IMR-90 (cell line): ENCODE measurements around the gene MIER2. TPM values are rescaled to one million over a fixed set of nuclear protein-coding genes. Genes with fewer than 3 reads are reported as not detected.

Experiments used
- ATAC-seq: fragments of 200-7000 bp; cut with Tn5 transposase; 2 replicates; pipeline ENCODE4 v1.9.1; 2020; ENCODE audit warnings: low read depth, mild to moderate bottlenecking, moderate library complexity
- BruUV-seq: library from RNA; stranded (reverse); fragments of 400-500 nt; replicated peaks from 2 replicates; lab custom pipeline; 2021; lab: Mats Ljungman, UMichigan
- CTCF ChIA-PET: fragments of 300-600 bp; formaldehyde crosslinking; extraction: SDS; loops from one replicate; lab custom pipeline; 2021; ENCODE audit warnings: antibody characterized with exemption; lab: Yijun Ruan, JAX
- POLR2A ChIA-PET: fragments of 300-600 bp; sonication (Branson Sonifier 250); formaldehyde crosslinking; loops from one replicate; lab custom pipeline; 2022; ENCODE audit warnings: antibody characterized with exemption; ENCODE audit not compliant: unreplicated experiment; lab: Charles Lee
- DNase-seq: peaks from one replicate; pipeline ENCODE4 v3.0.0; 2013
- H2AFZ ChIP-seq: replicated peaks from 2 replicates; pipeline ENCODE3; 2013; ENCODE audit warnings: low read length, mild to moderate bottlenecking; ENCODE audit not compliant: poor library complexity
- H2AK5ac ChIP-seq: 2 replicates; pipeline ENCODE4 v1.6.1; 2013; ENCODE audit warnings: low read depth, low read length, inconsistent platforms
- H2AK9ac ChIP-seq: replicated peaks from 2 replicates; pipeline ENCODE3; 2013; ENCODE audit warnings: mild to moderate bottlenecking, low read depth, low read length, moderate library complexity; ENCODE audit not compliant: poor library complexity
- H2BK120ac ChIP-seq: 2 replicates; pipeline ENCODE4 v1.6.1; 2013; ENCODE audit warnings: low read depth, low read length, inconsistent platforms
- H2BK15ac ChIP-seq: 3 replicates; pipeline ENCODE4 v1.6.1; 2013; ENCODE audit warnings: low read depth, low read length, inconsistent platforms
- H2BK20ac ChIP-seq: 2 replicates; pipeline ENCODE4 v1.6.1; 2013; ENCODE audit warnings: low read depth, mild to moderate bottlenecking, inconsistent platforms, low read length, moderate library complexity
- H2BK5ac ChIP-seq: 2 replicates; pipeline ENCODE4 v1.6.1; 2013; ENCODE audit warnings: mild to moderate bottlenecking, low read depth, low read length, inconsistent platforms; ENCODE audit not compliant: poor library complexity, severe bottlenecking
- H3K14ac ChIP-seq: replicated peaks from 2 replicates; pipeline ENCODE4 v1.6.1; 2013; ENCODE audit warnings: low read depth, low read length, inconsistent platforms
- H3K18ac ChIP-seq: 2 replicates; pipeline ENCODE4 v1.6.1; 2013; ENCODE audit warnings: low read depth, low read length, control low read depth
- H3K23ac ChIP-seq: 2 replicates; pipeline ENCODE4 v1.6.1; 2013; ENCODE audit warnings: low read depth, low read length, inconsistent platforms
- H3K27ac ChIP-seq: 2 replicates; pipeline ENCODE4 v1.5.1; 2013; ENCODE audit warnings: mild to moderate bottlenecking, control low read depth, low read length; ENCODE audit not compliant: insufficient read depth
- H3K27me3 ChIP-seq: 2 replicates; pipeline ENCODE4 v1.6.1; 2013; ENCODE audit warnings: low read length; ENCODE audit not compliant: control insufficient read depth, insufficient read depth
- H3K36me3 ChIP-seq: 2 replicates; pipeline ENCODE4 v1.6.1; 2013; ENCODE audit warnings: low read length, mixed read lengths; ENCODE audit not compliant: control insufficient read depth, insufficient read depth
- H3K4ac ChIP-seq: 2 replicates; pipeline ENCODE4 v1.6.1; 2013; ENCODE audit warnings: low read depth, low read length, inconsistent platforms
- H3K4me1 ChIP-seq: 2 replicates; pipeline ENCODE4 v1.6.1; 2013; ENCODE audit warnings: low read length, mixed read lengths; ENCODE audit not compliant: control insufficient read depth, insufficient read depth
- H3K4me2 ChIP-seq: 2 replicates; pipeline ENCODE4 v1.6.1; 2013; ENCODE audit warnings: low read depth, mild to moderate bottlenecking, control low read depth, low read length, moderate library complexity
- H3K4me3 ChIP-seq: 2 replicates; pipeline ENCODE4 v1.5.1; 2013; ENCODE audit warnings: low read depth, mild to moderate bottlenecking, control low read depth, low read length, moderate library complexity; ENCODE audit not compliant: insufficient read depth
- H3K56ac ChIP-seq: 2 replicates; pipeline ENCODE4 v1.6.1; 2013; ENCODE audit warnings: low read length, inconsistent platforms; ENCODE audit not compliant: insufficient read depth; ENCODE audit errors: extremely low read depth
- H3K79me1 ChIP-seq, 2 experiments: 2 replicates each; pipeline ENCODE4 v1.6.1; 2013; ENCODE audit warnings: low read length in 2 of 2, inconsistent platforms in 1 of 2, low read depth in 1 of 2
- H3K9ac ChIP-seq: 2 replicates; pipeline ENCODE4 v1.6.1; 2013; ENCODE audit warnings: low read depth, low read length, control low read depth
- H3K9me1 ChIP-seq: 2 replicates; pipeline ENCODE4 v1.6.1; 2013; ENCODE audit warnings: low read length, inconsistent platforms; ENCODE audit not compliant: insufficient read depth
- H3K9me3 ChIP-seq: 2 replicates; pipeline ENCODE4 v1.6.1; 2013; ENCODE audit warnings: low read length; ENCODE audit not compliant: control insufficient read depth, insufficient read depth
- H4K20me1 ChIP-seq: 2 replicates; pipeline ENCODE4 v1.6.1; 2013; ENCODE audit warnings: low read length, inconsistent platforms; ENCODE audit not compliant: insufficient read depth
- H4K5ac ChIP-seq: 2 replicates; pipeline ENCODE4 v1.6.1; 2013; ENCODE audit warnings: mild to moderate bottlenecking, low read depth, low read length, control low read depth
- H4K8ac ChIP-seq, 2 experiments: 2 replicates each; pipeline ENCODE4 v1.6.1; 2013; ENCODE audit warnings: low read depth in 2 of 2, low read length in 2 of 2, control low read depth in 1 of 2, inconsistent platforms in 1 of 2
- H4K91ac ChIP-seq: 2 replicates; pipeline ENCODE4 v1.6.1; 2013; ENCODE audit warnings: low read depth, low read length, inconsistent platforms; ENCODE audit not compliant: insufficient read depth
- CEBPB ChIP-seq: IDR thresholded peaks from 2 replicates; pipeline ENCODE4 v1.6.1; 2012; ENCODE audit warnings: low read depth, low read length, improper control_type of control experiment
- CHD1 ChIP-seq: IDR thresholded peaks from 2 replicates; pipeline ENCODE4 v1.6.1; 2012; ENCODE audit warnings: low read depth, low read length, improper control_type of control experiment
- CTCF ChIP-seq: conservative IDR thresholded peaks from 2 replicates; pipeline ENCODE4 v1.5.1; 2012; ENCODE audit warnings: mild to moderate bottlenecking, low read depth, low read length, improper control_type of control experiment
- FOS ChIP-seq: fragments of 150-350 bp; IDR thresholded peaks from 2 replicates; pipeline ENCODE4 v1.6.1; 2016; ENCODE audit warnings: low read depth, low read length
- NFE2L2 ChIP-seq: fragments of 150-350 bp; IDR thresholded peaks from 2 replicates; pipeline ENCODE4 v1.6.1; 2016; ENCODE audit warnings: low read depth, mild to moderate bottlenecking, low read length
- RAD21 ChIP-seq: IDR thresholded peaks from 2 replicates; pipeline ENCODE4 v1.6.1; 2012; ENCODE audit warnings: low read length, improper control_type of control experiment
- WGBS, 2 experiments: methylation state at CpG; one replicate each; pipeline versions ENCODE4 v1.1.5 to v1.1.7; 2013; ENCODE audit warnings: missing lambda C conversion rate in 2 of 2; ENCODE audit not compliant: insufficient read length in 1 of 2; ENCODE audit errors: extremely low coverage in 2 of 2; 5-methylcytosine and 5-hydroxymethylcytosine counted together
- dilution Hi-C: fragments of 300-500 bp; cut with HindIII; formaldehyde crosslinking; loops from one replicate; pipeline ENCODE4 v1.14.3; 2018; ENCODE audit warnings: low sequenced_read_pairs; ENCODE audit not compliant: unreplicated experiment
- in situ Hi-C: fragments of 300-500 bp; cut with MboI; formaldehyde crosslinking; loops from 3 replicates; pipeline ENCODE4 v1.14.3; 2019; ENCODE audit warnings: low sequenced_read_pairs, inconsistent platforms, mixed read lengths
- intact Hi-C: fragments of 100-400 bp; cut with micrococcal nuclease; formaldehyde crosslinking; loops from 2 replicates; pipeline ENCODE4 v1.10.0; 2022
- polyA plus RNA-seq, 3 experiments: library from polyadenylated mRNA; depleted of rRNA; stranded (reverse); fragments of >200 nt; gene quantifications; 2 replicates each; pipeline ENCODE4 v1.2.3, GENCODE V29; 2012; ENCODE audit warnings: low replicate concordance in 1 of 3
- total RNA-seq: library from RNA; depleted of rRNA; stranded (reverse); fragments of >200 nt; gene quantifications from 2 replicates; pipeline ENCODE4 v1.2.3, GENCODE V29; 2012

The MIER2 gene
- total and polyA plus RNA-seq, 2 of the 4 experiments (the other 2 are of a cell fraction) = 28.0 to 28.4 TPM

- H2BK120ac ChIP-seq = no peak overlapping the region
- no peak overlapping the region for H2BK20ac ChIP-seq
- H2AK9ac ChIP-seq = no peak overlapping the region
- no peak overlapping the region for H2AK5ac ChIP-seq
- no peak overlapping the region for H3K4me3 ChIP-seq
- no peaks in the 10 kb centered on the region for H3K79me1 ChIP-seq
- no peak overlapping the region for H3K4ac ChIP-seq
- TF ChIP-seq CHD1 = no peak
- no peak for TF ChIP-seq CTCF
- no peak for TF ChIP-seq FOS
- TF ChIP-seq NFE2L2 = no peak
- TF ChIP-seq CEBPB = no peak
- no peak for TF ChIP-seq RAD21
- 90% methylated on average over 2 of the region's 9 CpGs; no CpG with 5 or more reads in 1 of the 2 experiments for WGBS, 2 experiments
- no peak overlapping the region for H3K27ac ChIP-seq
- H3K9ac ChIP-seq = no peak overlapping the region
- CTCF ChIA-PET = no interaction called here
- no peak overlapping the region for H3K56ac ChIP-seq
- H3K9me1 ChIP-seq = no peaks in the 10 kb centered on the region
- no peak overlapping the region for H4K5ac ChIP-seq
- intact Hi-C loops = no loop called here
- no peak overlapping the region for H3K23ac ChIP-seq
- H3K9me3 ChIP-seq = no peaks in the 10 kb centered on the region
- no peak overlapping the region for H4K8ac ChIP-seq
- H3K27me3 ChIP-seq = peaks cover 8% of the 10 kb centered on the region
- no peak overlapping the region for H3K14ac ChIP-seq
- H3K18ac ChIP-seq = no peak overlapping the region
- no peak overlapping the region for H3K4me2 ChIP-seq
- H4K20me1 ChIP-seq = no peaks in the 10 kb centered on the region
- H3K4me1 ChIP-seq = no peaks in the 10 kb centered on the region
- dilution Hi-C loops = no loop called here
- no peak overlapping the region for H4K91ac ChIP-seq
- no peaks in the 10 kb centered on the region for H3K36me3 ChIP-seq
- no peak overlapping the region for H2AFZ ChIP-seq
- POLR2A ChIA-PET = no interaction called here
- H2BK15ac ChIP-seq = no peak overlapping the region
- ATAC-seq (no peak), DNase-seq (no peak)
- BruUV-seq = no TSS peak
- in situ Hi-C loops = no loop called here
- no peak overlapping the region for H2BK5ac ChIP-seq
Observed at GRCh38 chr19:275000-275399, 69.6 kb downstream of the MIER2 start.
